H1 (cell line): ENCODE results near the gene SHISA6. TPM values are rescaled to one million over a fixed set of nuclear protein-coding genes. Genes with fewer than 3 reads are reported as not detected.

ENCODE experiments used
- CTCF ChIA-PET: fragments of 300-600 bp; sonication (Branson Sonifier 250); formaldehyde crosslinking; loops from one replicate; lab custom pipeline; 2021; ENCODE audit not compliant: partially characterized antibody; lab: Charles Lee
- POLR2A ChIA-PET: fragments of 300-600 bp; sonication (Branson Sonifier 250); formaldehyde crosslinking; loops from one replicate; lab custom pipeline; 2021; ENCODE audit warnings: inconsistent platforms; ENCODE audit not compliant: partially characterized antibody; lab: Charles Lee
- DNase-seq, 2 experiments: peaks; one replicate each; pipeline versions ENCODE4 v3.0.0 to v3.0.0-alpha.2; 2010 to 2022; ENCODE audit warnings: low spot score in 2 of 2, low read depth in 1 of 2, mixed read lengths in 1 of 2
- FAIRE-seq: peaks from 2 replicates; lab custom pipeline; 2011; peaks lifted over from hg19 to GRCh38; lab: Jason Lieb, UNC
- H2AFZ ChIP-seq: 2 replicates; pipeline ENCODE4 v1.8.1; 2012; ENCODE audit warnings: low read length, inconsistent platforms
- H2AK5ac ChIP-seq: 2 replicates; pipeline ENCODE4 v1.6.1; 2013; ENCODE audit warnings: low read depth, low read length
- H2BK120ac ChIP-seq: replicated peaks from 2 replicates; pipeline ENCODE3; 2013; ENCODE audit warnings: low read depth, low read length, inconsistent platforms
- H2BK12ac ChIP-seq: 2 replicates; pipeline ENCODE4 v1.6.1; 2013; ENCODE audit warnings: low read depth, low read length
- H2BK15ac ChIP-seq: 2 replicates; pipeline ENCODE4 v1.6.1; 2013; ENCODE audit warnings: low read length
- H2BK20ac ChIP-seq: 2 replicates; pipeline ENCODE4 v1.6.1; 2013; ENCODE audit warnings: low read length
- H2BK5ac ChIP-seq: 2 replicates; pipeline ENCODE4 v1.6.1; 2013; ENCODE audit warnings: low read depth, low read length
- H3K14ac ChIP-seq: 2 replicates; pipeline ENCODE4 v1.6.1; 2013; ENCODE audit warnings: inconsistent platforms; ENCODE audit not compliant: insufficient read length
- H3K18ac ChIP-seq: 2 replicates; pipeline ENCODE4 v1.6.1; 2013; ENCODE audit warnings: low read length; ENCODE audit errors: extremely low read depth
- H3K23ac ChIP-seq: 2 replicates; pipeline ENCODE4 v1.6.1; 2013; ENCODE audit warnings: inconsistent platforms; ENCODE audit not compliant: insufficient read length
- H3K23me2 ChIP-seq: 2 replicates; pipeline ENCODE4 v1.6.1; 2013; ENCODE audit warnings: low read depth, low read length
- H3K27ac ChIP-seq: 2 replicates; pipeline ENCODE4 v1.6.1; 2011; ENCODE audit warnings: low read depth, low read length, inconsistent platforms
- H3K27me3 ChIP-seq, 4 experiments: replicated peaks in 1 of 4; 1 replicate in 1 of 4; 2 replicates in 3 of 4; pipeline versions ENCODE4 v1.6.1 to v1.8.1; 2011 to 2013; ENCODE audit warnings: low read length in 3 of 4, mild to moderate bottlenecking in 3 of 4, inconsistent platforms in 2 of 4, mixed read lengths in 2 of 4, moderate library complexity in 1 of 4; ENCODE audit not compliant: control insufficient read depth in 3 of 4, insufficient read depth in 3 of 4; ENCODE audit errors: extremely low read depth in 1 of 4
- H3K36me3 ChIP-seq, 4 experiments: 2 replicates each; pipeline versions ENCODE4 v1.6.1 to v1.8.1; 2011 to 2013; ENCODE audit warnings: mild to moderate bottlenecking in 4 of 4, low read length in 3 of 4, moderate library complexity in 2 of 4, control low read depth in 1 of 4, inconsistent platforms in 1 of 4; ENCODE audit not compliant: insufficient read depth in 4 of 4, control insufficient read depth in 2 of 4
- H3K4ac ChIP-seq: replicated peaks from 2 replicates; pipeline ENCODE3; 2013; ENCODE audit warnings: low read length, low read depth, mixed read lengths, inconsistent platforms; ENCODE audit not compliant: insufficient read length
- H3K4me1 ChIP-seq, 4 experiments: replicated peaks in 1 of 4; 1 replicate in 1 of 4; 2 replicates in 3 of 4; pipeline versions ENCODE4 v1.6.1 to v1.8.1; 2011 to 2013; ENCODE audit warnings: low read length in 3 of 4, inconsistent platforms in 2 of 4, mixed read lengths in 1 of 4; ENCODE audit not compliant: insufficient read depth in 4 of 4, control insufficient read depth in 3 of 4
- H3K4me2 ChIP-seq, 2 experiments: 2 replicates each; pipeline versions ENCODE4 v1.6.1 to v1.8.1; 2011 to 2013; ENCODE audit warnings: low read depth in 2 of 2, low read length in 2 of 2, control low read depth in 1 of 2, inconsistent platforms in 1 of 2, mild to moderate bottlenecking in 1 of 2; ENCODE audit not compliant: insufficient read depth in 1 of 2
- H3K4me3 ChIP-seq, 4 experiments: fragments of 200-600, 300-600 bp in 1 of 4; sonication (generic), shearing (Covaris generic), sonication (Bioruptor Twin) in 1 of 4; 2 replicates each; pipeline versions ENCODE4 v1.5.1 to v1.8.1; 2011 to 2016; ENCODE audit warnings: low read length in 4 of 4, low read depth in 3 of 4, control low read depth in 2 of 4, inconsistent platforms in 2 of 4, mild to moderate bottlenecking in 2 of 4, mixed read lengths in 1 of 4, moderate library complexity in 1 of 4; ENCODE audit not compliant: insufficient read depth in 2 of 4; ENCODE audit errors: extremely low read depth in 1 of 4
- H3K56ac ChIP-seq: replicated peaks from 2 replicates; pipeline ENCODE3; 2013; ENCODE audit warnings: low read depth, mild to moderate bottlenecking, mixed read lengths, low read length, inconsistent platforms; ENCODE audit not compliant: insufficient read length
- H3K79me1 ChIP-seq: 2 replicates; pipeline ENCODE4 v1.6.1; 2013; ENCODE audit warnings: low read depth, low read length, control low read depth
- H3K79me2 ChIP-seq, 2 experiments: 2 replicates each; pipeline versions ENCODE4 v1.6.1 to v1.8.1; 2012 to 2013; ENCODE audit warnings: low read length in 2 of 2, mild to moderate bottlenecking in 2 of 2, inconsistent platforms in 1 of 2; ENCODE audit not compliant: insufficient read depth in 2 of 2, control insufficient read depth in 1 of 2
- H3K9ac ChIP-seq, 4 experiments: replicated peaks in 1 of 4; 1 replicate in 1 of 4; 2 replicates in 3 of 4; pipeline versions ENCODE4 v1.6.1 to v1.8.1; 2011 to 2013; ENCODE audit warnings: low read depth in 3 of 4, low read length in 3 of 4, control low read depth in 2 of 4, mild to moderate bottlenecking in 2 of 4, moderate library complexity in 2 of 4, inconsistent platforms in 1 of 4; ENCODE audit errors: extremely low read depth in 1 of 4
- H3K9me3 ChIP-seq, 2 experiments: 2 replicates each; pipeline versions ENCODE4 v1.6.1 to v1.8.1; 2012 to 2013; ENCODE audit warnings: mild to moderate bottlenecking in 2 of 2, moderate library complexity in 2 of 2, control low read depth in 1 of 2, inconsistent platforms in 1 of 2, low read depth in 1 of 2, low read length in 1 of 2, mixed read lengths in 1 of 2; ENCODE audit not compliant: insufficient read depth in 2 of 2
- H4K20me1 ChIP-seq, 2 experiments: replicated peaks in 1 of 2; 2 replicates each; pipeline versions ENCODE3 to v1.8.1; 2011 to 2013; ENCODE audit warnings: inconsistent platforms in 2 of 2, low read length in 2 of 2, mild to moderate bottlenecking in 1 of 2; ENCODE audit not compliant: insufficient read depth in 2 of 2, control insufficient read depth in 1 of 2
- H4K5ac ChIP-seq: 2 replicates; pipeline ENCODE4 v1.6.1; 2013; ENCODE audit warnings: low read length, low read depth, mixed read lengths, inconsistent platforms; ENCODE audit not compliant: insufficient read length
- H4K8ac ChIP-seq: 2 replicates; pipeline ENCODE4 v1.8.0; 2013; ENCODE audit warnings: mild to moderate bottlenecking, moderate library complexity, low read length, inconsistent platforms; ENCODE audit not compliant: insufficient read depth; ENCODE audit errors: extremely low read depth
- H4K91ac ChIP-seq: replicated peaks from 2 replicates; pipeline ENCODE3; 2013; ENCODE audit warnings: low read length, mixed read lengths, inconsistent platforms; ENCODE audit not compliant: insufficient read length
- CTCF ChIP-seq, 3 experiments: IDR thresholded peaks; 1 replicate in 2 of 3; 2 replicates in 1 of 3; pipeline versions ENCODE4 v1.5.1 to v1.6.1; 2011; ENCODE audit warnings: low read length in 3 of 3, mild to moderate bottlenecking in 3 of 3, inconsistent platforms in 2 of 3, low read depth in 1 of 3, moderate library complexity in 1 of 3; ENCODE audit not compliant: insufficient read depth in 1 of 3; ENCODE audit errors: control extremely low read depth in 1 of 3
- EGR1 ChIP-seq: IDR thresholded peaks from 2 replicates; pipeline ENCODE4 v1.6.1; 2011; ENCODE audit warnings: low read depth, low read length, borderline replicate concordance
- JUND ChIP-seq: IDR thresholded peaks from 2 replicates; pipeline ENCODE4 v1.6.1; 2011; ENCODE audit warnings: mild to moderate bottlenecking, improper control_type of control experiment, low read length
- MAX ChIP-seq: IDR thresholded peaks from 2 replicates; pipeline ENCODE4 v1.6.1; 2012; ENCODE audit warnings: inconsistent platforms
- RAD21 ChIP-seq, 2 experiments: IDR thresholded peaks in 1 of 2; conservative IDR thresholded peaks in 1 of 2; 2 replicates each; pipeline ENCODE4 v1.6.1; 2011; ENCODE audit warnings: low read depth in 2 of 2, low read length in 2 of 2, improper control_type of control experiment in 1 of 2, inconsistent platforms in 1 of 2, mild to moderate bottlenecking in 1 of 2, moderate library complexity in 1 of 2
- WGBS, 2 experiments: shearing (Covaris generic) in 1 of 2; methylation state at CpG; one replicate each; pipeline versions ENCODE4 v1.1.6 to v1.1.7; 2013 to 2015; ENCODE audit warnings: low lambda C conversion rate in 2 of 2, mixed read lengths in 2 of 2, inconsistent platforms in 1 of 2, low coverage in 1 of 2, missing lambda C conversion rate in 1 of 2; ENCODE audit not compliant: insufficient replicate concordance in 2 of 2, insufficient coverage in 1 of 2, insufficient read length in 1 of 2; ENCODE audit errors: extremely low coverage in 1 of 2, missing lambda C conversion rate in 1 of 2; 5-methylcytosine and 5-hydroxymethylcytosine counted together
- polyA plus RNA-seq, 7 experiments: library from polyadenylated mRNA; depleted of rRNA in 3 of 7; stranded (reverse) in 5 of 7; unstranded in 2 of 7; fragments of >200 nt in 5 of 7; fragments of 200-250 nt in 2 of 7; gene quantifications; 1 replicate in 5 of 7; 2 replicates in 1 of 7; 4 replicates in 1 of 7; pipeline versions ENCODE4 v1.2.1 to v1.2.3, GENCODE V29; 2011 to 2013; ENCODE audit warnings: missing spikeins in 2 of 7, mixed read lengths in 2 of 7
- total RNA-seq: library from RNA; stranded (reverse); fragmentation: NEBNext Ultra II Directional; extraction: Animal tissue kit (Norgen Biotek cat#: 25700); gene quantifications from 2 replicates; pipeline ENCODE4 v1.2.1, GENCODE V29; 2021

Gene SHISA6
- total and polyA plus RNA-seq, 2 of the 8 experiments (the other 6 are each of a cell fraction or from before 2014, with no cell fraction given): 2.9 to 4.8 TPM

GRCh38 chr17:11503308-11504035 lies 262.5 kb downstream of the SHISA6 start:
- H2AK5ac ChIP-seq: no peak overlapping the region
- no peak overlapping the region for H3K14ac ChIP-seq
- H3K9me3 ChIP-seq: no peaks in the 10 kb centered on the region
- no peak overlapping the region for H3K4ac ChIP-seq
- no peak overlapping the region for H2BK5ac ChIP-seq
- H3K4me1 ChIP-seq: no peaks in the 10 kb centered on the region; a peak in 1 of 7 replicates
- no peak overlapping the region for H3K18ac ChIP-seq
- POLR2A ChIA-PET: no interaction called here
- FAIRE-seq: no peak
- H3K4me3 ChIP-seq: no peak overlapping the region
- H2AFZ ChIP-seq: no peak overlapping the region
- no peak overlapping the region for H3K56ac ChIP-seq
- H3K79me1 ChIP-seq: no peaks in the 10 kb centered on the region
- H3K79me2 ChIP-seq: no peaks in the 10 kb centered on the region
- no peaks in the 10 kb centered on the region for H4K20me1 ChIP-seq
- no peaks in the 10 kb centered on the region for H3K23me2 ChIP-seq
- no peak overlapping the region for H4K5ac ChIP-seq
- no peak overlapping the region for H2BK20ac ChIP-seq
- H3K23ac ChIP-seq: no peak overlapping the region
- H2BK12ac ChIP-seq: no peak overlapping the region
- H3K36me3 ChIP-seq: no peaks in the 10 kb centered on the region
- no peak overlapping the region for H3K4me2 ChIP-seq
- H3K27me3 ChIP-seq: no peaks in the 10 kb centered on the region
- H4K8ac ChIP-seq: no peak overlapping the region
- no peak for TF ChIP-seq JUND
- no peak for TF ChIP-seq MAX
- peak; percentile 12 to 25; a peak in 2 of 4 replicates for TF ChIP-seq RAD21 (IDR thresholded peaks at IDR 0.05 in 1 of 2, conservative IDR thresholded peaks at IDR 0.05 in 1 of 2; ENCODE audit: low read depth in 2 of 2, low read length in 2 of 2)
- peak in 1 of 3 experiments; percentile 33; a peak in 1 of 4 replicates for TF ChIP-seq CTCF (IDR thresholded peaks at IDR 0.05; ENCODE audit: control extremely low read depth in 1 of 3, insufficient read depth in 1 of 3, low read depth in 1 of 3, low read length in 3 of 3)
- no peak for TF ChIP-seq EGR1
- no peak overlapping the region for H4K91ac ChIP-seq
- CTCF ChIA-PET: interaction anchor here (0.9 to 1.2 kb wide), 3 partner anchors 13 to 627 kb away, joined by 3 read pairs; no protein-coding TSS in a partner anchor
- no peak overlapping the region for H2BK15ac ChIP-seq
- no peak overlapping the region for H2BK120ac ChIP-seq
- whole genome bisulfite sequencing, 2 experiments: 80% methylated on average over 9 of the region's 9 CpGs; no CpG with 5 or more reads in 1 of the 2 experiments
- no peak overlapping the region for H3K27ac ChIP-seq
- DNase-seq: no peak
- H3K9ac ChIP-seq: no peak overlapping the region
